A673 (cell line): ENCODE results near the gene LAMA2. TPM values are rescaled to one million over a fixed set of nuclear protein-coding genes. Genes with fewer than 3 reads are reported as not detected.

Source experiments
- BruUV-seq: library from RNA; stranded (reverse); fragments of 400-500 nt; replicated peaks from 2 replicates; lab custom pipeline; 2021; lab: Mats Ljungman, UMichigan
- CTCF ChIA-PET: fragments of 300-600 bp; sonication (Branson Sonifier 250); formaldehyde crosslinking; loops from one replicate; lab custom pipeline; 2022; ENCODE audit warnings: antibody characterized with exemption; lab: Charles Lee
- POLR2A ChIA-PET: fragments of 300-600 bp; sonication (Branson Sonifier 250); formaldehyde crosslinking; loops from one replicate; lab custom pipeline; 2022; ENCODE audit warnings: antibody characterized with exemption; ENCODE audit not compliant: low non-redundant PET; lab: Charles Lee
- DNase-seq: peaks from one replicate; pipeline ENCODE4 v3.0.0-alpha.2; 2015; ENCODE audit warnings: low spot score
- H3K27ac ChIP-seq: fragments of 200-600 bp; sonication (generic); 2 replicates; pipeline ENCODE4 v1.5.1; 2016; ENCODE audit warnings: mixed run types, low read depth, mild to moderate bottlenecking, mixed read lengths, antibody characterized with exemption, low read length; ENCODE audit not compliant: poor library complexity, severe bottlenecking
- H3K27me3 ChIP-seq: fragments of 200-600 bp; sonication (generic); replicated peaks from 2 replicates; pipeline ENCODE4 v1.6.1; 2017; ENCODE audit warnings: mixed run types, low read depth, mild to moderate bottlenecking, mixed read lengths, antibody characterized with exemption, low read length; ENCODE audit not compliant: insufficient read depth, poor library complexity
- H3K36me3 ChIP-seq: fragments of 200-600 bp; sonication (generic); 2 replicates; pipeline ENCODE4 v1.6.1; 2016; ENCODE audit warnings: mixed run types, mild to moderate bottlenecking, mixed read lengths, antibody characterized with exemption, low read length; ENCODE audit not compliant: insufficient read depth, poor library complexity, severe bottlenecking
- H3K4me1 ChIP-seq: fragments of 200-600 bp; sonication (generic); 2 replicates; pipeline ENCODE4 v1.6.1; 2017; ENCODE audit warnings: mixed run types, mild to moderate bottlenecking, mixed read lengths, antibody characterized with exemption, low read length; ENCODE audit not compliant: insufficient read depth, poor library complexity, severe bottlenecking
- H3K4me3 ChIP-seq: fragments of 200-600 bp; sonication (generic); 2 replicates; pipeline ENCODE4 v1.5.1; 2016; ENCODE audit warnings: low read depth, mixed run types, mild to moderate bottlenecking, mixed read lengths, low read length; ENCODE audit not compliant: poor library complexity, severe bottlenecking
- H3K9me3 ChIP-seq: fragments of 200-600 bp; sonication (generic); 2 replicates; pipeline ENCODE4 v1.6.1; 2016; ENCODE audit warnings: mixed run types, low read depth, mild to moderate bottlenecking, mixed read lengths, antibody characterized with exemption, low read length; ENCODE audit not compliant: poor library complexity, severe bottlenecking
- CTCF ChIP-seq: fragments of 300-800, 200-600 bp; sonication (generic); conservative IDR thresholded peaks from 2 replicates; pipeline ENCODE4 v1.5.1; 2017; ENCODE audit warnings: low read depth, mild to moderate bottlenecking, antibody characterized with exemption, low read length, moderate library complexity, mixed read lengths
- EZH2 ChIP-seq: fragments of 200-600 bp; sonication (generic); IDR thresholded peaks from 2 replicates; pipeline ENCODE4 v1.6.1; 2017; ENCODE audit warnings: borderline replicate concordance, low read depth, mild to moderate bottlenecking, mixed read lengths, antibody characterized with exemption, low read length; ENCODE audit not compliant: poor library complexity, severe bottlenecking
- intact Hi-C: fragments of 100-400 bp; cut with micrococcal nuclease; formaldehyde crosslinking; loops from one replicate; pipeline ENCODE4 v1.10.0; 2022; ENCODE audit not compliant: unreplicated experiment
- total RNA-seq: library from RNA; stranded (reverse); gene quantifications from 2 replicates; pipeline ENCODE4 v1.2.3, GENCODE V29; 2021

Gene LAMA2
- total RNA-seq, 1 experiment from 2014 or later, result 2.2 TPM

DNA sequence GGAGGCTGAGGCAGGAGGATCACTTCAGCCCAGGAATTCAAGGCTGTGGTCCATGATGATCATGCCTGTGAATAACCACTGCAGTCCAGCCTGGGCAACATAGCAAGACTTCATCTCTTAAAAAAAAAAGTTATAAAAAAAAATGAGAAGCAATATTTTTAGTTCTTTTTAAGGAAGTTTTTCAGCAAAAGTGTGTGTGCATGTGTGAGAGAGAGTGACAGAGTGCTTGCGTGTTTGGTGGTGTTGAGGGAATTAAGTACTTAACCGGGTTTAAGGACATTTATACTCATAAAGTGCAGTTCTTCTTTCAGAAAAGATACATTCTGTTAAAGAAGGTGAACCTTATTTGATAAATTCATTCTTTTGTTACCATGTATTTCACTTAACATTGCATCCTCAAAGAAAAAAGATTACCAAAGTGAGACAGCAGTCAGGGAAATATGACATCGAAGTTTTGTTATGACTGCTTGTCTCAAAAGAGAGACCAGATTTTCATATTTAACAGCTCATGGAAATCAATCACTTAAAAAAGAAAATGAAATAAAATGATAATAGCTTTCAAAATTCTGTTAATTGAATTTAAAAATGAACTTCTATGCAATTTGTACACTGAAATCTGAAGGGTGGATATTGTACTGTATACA is 572.3 kb downstream of the LAMA2 start:
- intact Hi-C loops, result no loop called here
- DNase-seq, result no peak

GRCh38 chr6:129460221-129460620 is 577.3 kb downstream of the LAMA2 start:
- BruUV-seq, result no TSS peak
- Histone ChIP-seq H3K4me3 (no peak overlapping the region), H3K27me3 (no peaks in the 10 kb centered on the region), H3K27ac (no peak overlapping the region), H3K9me3 (no peaks in the 10 kb centered on the region), H3K36me3 (no peaks in the 10 kb centered on the region), H3K4me1 (no peaks in the 10 kb centered on the region)
- no peak for DNase-seq
- ChIA-PET CTCF (no interaction called here), POLR2A (no interaction called here)
- TF ChIP-seq CTCF (no peak), EZH2 (no peak)
- intact Hi-C loops, result no loop called here

More for the DNA sequence above, 572.3 kb downstream of the LAMA2 start:
- Histone ChIP-seq H3K4me1 (no peaks in the 10 kb centered on the region), H3K4me3 (no peak overlapping the region), H3K27me3 (no peaks in the 10 kb centered on the region), H3K9me3 (no peaks in the 10 kb centered on the region), H3K36me3 (no peaks in the 10 kb centered on the region), H3K27ac (no peak overlapping the region)
- POLR2A ChIA-PET, result no interaction called here
- no peak for TF ChIP-seq EZH2
- no peak for TF ChIP-seq CTCF
- no TSS peak for BruUV-seq
- CTCF ChIA-PET, result no interaction called here

- CTCF ChIA-PET, result no interaction called here
Observed at GRCh38 chr6:129469070-129469662, 586.2 kb downstream of the LAMA2 start.

More at GRCh38 chr6:129469070-129469662, 586.2 kb downstream of the LAMA2 start:
- Histone ChIP-seq H3K9me3 (no peaks in the 10 kb centered on the region), H3K4me1 (no peaks in the 10 kb centered on the region), H3K27me3 (no peaks in the 10 kb centered on the region), H3K36me3 (no peaks in the 10 kb centered on the region), H3K27ac (no peak overlapping the region), H3K4me3 (no peak overlapping the region)
- POLR2A ChIA-PET, result no interaction called here
- 0 out of 2 replicates have a peak, but pooled peaks have one; percentile 12 for TF ChIP-seq CTCF
- no peak for TF ChIP-seq EZH2
- intact Hi-C loops, result no loop called here
- peak; percentile 17 for DNase-seq
- no TSS peak for BruUV-seq
